ENCODE data around the gene DONSON.

The DONSON gene

DNA sequence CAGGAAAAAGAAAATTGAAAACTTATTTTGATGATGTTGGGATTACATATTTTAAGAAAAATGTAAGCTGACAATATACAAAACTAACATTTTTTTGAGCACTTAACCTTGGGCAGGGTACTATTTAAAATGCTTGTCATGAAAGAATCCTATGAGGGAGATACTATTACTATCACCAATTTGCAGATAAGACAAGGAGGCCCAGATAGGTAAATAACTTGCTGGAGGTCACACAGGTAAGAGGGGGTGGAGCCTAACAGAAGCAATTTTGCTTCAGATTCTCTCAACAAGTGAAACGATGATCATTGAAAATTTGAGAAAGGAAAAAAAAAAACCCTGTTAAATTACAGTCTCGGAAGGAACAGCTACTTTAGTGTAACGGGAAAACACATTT is 47.8 kb downstream of the DONSON start:
- DNase-seq, result no peak

DNA sequence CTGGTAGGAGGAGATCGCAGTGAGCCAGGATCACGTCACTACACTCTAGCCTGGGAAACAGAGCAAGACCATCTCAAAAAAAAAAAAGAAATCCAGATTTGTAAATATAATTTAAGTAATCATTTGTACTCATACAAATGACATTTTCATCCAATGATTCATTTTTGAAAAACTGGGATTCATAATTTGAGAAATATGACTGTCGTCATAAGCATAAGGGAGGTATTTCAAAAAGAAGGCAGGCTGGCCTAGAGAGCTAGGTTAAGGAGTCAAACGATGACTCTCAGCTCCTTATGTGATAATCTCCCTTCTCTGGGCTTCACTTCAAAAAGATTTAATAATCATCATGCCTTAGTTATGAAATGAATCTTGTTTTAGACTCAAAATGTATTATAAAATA is 48.9 kb downstream of the DONSON start:
- no peak for DNase-seq

DNA sequence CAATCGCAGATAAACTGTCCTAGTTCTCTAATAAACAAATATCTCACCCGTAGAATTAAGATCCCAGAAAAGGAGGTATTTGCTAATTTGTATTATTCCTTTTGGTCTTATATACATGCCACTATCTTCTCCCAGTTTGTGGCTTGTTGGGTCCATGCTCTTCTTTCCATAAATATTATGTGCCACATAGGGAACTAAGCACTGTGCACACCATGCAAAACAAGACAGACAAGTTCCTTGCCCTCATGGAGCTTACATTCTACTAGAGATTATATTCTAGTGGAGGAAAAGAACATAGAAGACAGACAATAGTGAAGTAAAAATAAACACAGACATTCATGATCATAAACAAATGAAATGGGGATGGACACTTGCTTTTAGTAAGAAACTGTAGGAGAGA is 51.3 kb downstream of the DONSON start:
- no peak for DNase-seq

DNA sequence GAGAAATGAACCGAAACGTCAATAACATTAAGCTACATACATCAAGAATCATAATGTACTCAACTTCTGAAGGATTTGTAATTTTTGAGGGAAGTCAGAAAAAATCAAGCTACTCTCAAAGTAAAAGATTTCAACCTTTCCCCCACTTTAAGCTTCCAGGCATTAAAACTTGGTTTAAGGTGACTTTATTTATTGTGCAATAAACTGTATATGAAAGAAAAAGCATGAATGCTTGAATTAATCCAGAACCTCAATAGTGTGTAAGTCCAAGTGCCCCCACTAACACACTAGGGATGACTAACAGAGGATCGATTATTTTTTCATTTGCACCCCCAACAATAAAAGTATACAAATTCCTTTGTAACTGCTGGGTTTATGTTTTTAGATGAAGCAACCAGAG is 57.5 kb downstream of the DONSON start:
- no peak for DNase-seq

Measured in CD4-positive, alpha-beta T cell treated with Interleukin-15 for 1 hour (primary cell).